GM19468 (cell line): ENCODE measurements around the gene POU2AF1.

Source experiments
- ATAC-seq: cut with Tn5 transposase; IDR thresholded peaks from one replicate; pipeline ENCODE4 v1.9.1; 2021; ENCODE audit warnings: mild to moderate bottlenecking, moderate library complexity, moderate number of reproducible peaks; ENCODE audit not compliant: unreplicated experiment; ENCODE audit errors: extremely low read depth

The POU2AF1 gene

DNA sequence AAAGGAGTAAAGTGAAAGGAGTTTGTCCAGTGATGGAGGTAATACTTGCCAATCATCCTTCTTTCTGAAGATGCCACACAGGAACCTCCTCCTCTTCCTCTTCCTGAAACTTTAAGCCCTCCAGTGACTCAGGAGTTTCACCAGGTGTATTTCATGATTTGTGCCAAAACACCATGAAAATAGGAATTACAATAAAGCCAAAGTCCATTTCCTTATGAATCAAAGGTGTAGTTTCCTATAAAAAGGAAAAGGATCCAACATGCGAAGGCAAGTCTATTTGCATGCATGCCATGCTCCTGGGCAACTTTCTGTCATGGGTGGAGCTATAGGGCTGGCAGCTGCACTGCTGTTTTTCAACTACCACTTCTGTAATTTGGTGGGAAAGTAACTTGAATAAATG is 9.8 kb upstream of the POU2AF1 start:
- ATAC-seq, result no peak

DNA sequence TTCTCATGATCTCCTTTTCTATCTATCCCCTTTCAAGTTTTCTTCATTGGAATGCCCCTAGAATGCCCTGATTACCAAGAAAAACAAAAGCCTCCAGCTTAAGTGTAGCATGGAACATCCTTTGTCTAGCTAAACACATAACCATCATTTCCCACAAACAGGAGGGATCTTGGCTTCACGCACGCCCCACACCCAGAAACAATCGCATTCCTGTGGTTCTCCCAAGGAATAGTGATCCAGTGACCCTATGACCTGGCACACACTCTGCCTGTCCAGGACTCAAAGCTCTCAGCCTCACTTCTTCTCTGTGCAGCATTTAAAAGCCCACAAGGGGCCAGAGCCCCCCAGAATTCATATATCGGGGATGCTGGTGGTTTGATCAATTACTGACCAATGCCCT is 9.3 kb upstream of the POU2AF1 start:
- no peak for ATAC-seq

DNA sequence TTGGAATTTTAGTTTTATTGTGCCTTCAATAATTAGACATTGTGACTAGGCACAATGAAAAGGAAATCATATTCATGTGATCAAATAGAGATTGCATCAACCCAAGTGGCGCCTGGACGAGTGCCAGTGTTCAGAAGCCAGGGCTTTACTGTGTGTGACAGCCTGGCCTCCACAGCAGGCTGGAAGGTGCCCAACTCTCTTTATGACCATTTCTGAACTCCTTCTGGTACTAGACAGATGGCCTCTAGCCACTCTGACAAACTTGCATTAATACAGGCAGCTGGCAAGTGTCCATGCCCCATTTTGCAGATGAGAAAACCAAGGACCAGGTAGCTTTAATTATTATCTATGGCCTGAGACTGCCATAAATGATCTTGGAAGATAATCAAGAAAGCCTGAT is 8.3 kb upstream of the POU2AF1 start:
- ATAC-seq, result no peak

DNA sequence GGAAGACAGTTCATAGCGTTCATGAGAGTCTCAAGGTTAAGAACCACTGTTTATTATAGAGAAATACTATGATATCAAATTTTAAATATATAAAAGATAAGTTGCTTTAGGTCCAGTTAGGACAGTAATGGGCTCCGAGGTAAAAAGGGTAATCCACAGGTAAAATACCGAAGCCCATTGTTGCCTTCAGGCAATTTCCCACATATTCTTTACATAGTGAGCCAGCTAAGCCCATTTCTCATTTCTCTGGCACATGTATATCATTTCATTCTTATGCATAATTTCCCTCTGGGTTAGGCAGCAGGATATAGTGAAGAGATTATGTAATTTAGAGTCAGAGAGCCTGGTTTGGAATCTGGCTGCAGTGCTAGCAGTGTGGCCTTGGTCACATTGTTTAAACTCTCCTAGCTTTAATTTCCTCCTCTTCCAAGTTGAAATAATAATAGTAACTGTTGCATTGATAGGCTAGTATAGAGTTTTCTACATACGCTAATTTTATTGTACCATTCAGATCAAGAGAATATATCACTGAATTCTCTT is 7.6 kb upstream of the POU2AF1 start:
- no peak for ATAC-seq

GRCh38 chr11:111384494-111384893 is 5.4 kb upstream of the POU2AF1 start:
- no peak for ATAC-seq

DNA sequence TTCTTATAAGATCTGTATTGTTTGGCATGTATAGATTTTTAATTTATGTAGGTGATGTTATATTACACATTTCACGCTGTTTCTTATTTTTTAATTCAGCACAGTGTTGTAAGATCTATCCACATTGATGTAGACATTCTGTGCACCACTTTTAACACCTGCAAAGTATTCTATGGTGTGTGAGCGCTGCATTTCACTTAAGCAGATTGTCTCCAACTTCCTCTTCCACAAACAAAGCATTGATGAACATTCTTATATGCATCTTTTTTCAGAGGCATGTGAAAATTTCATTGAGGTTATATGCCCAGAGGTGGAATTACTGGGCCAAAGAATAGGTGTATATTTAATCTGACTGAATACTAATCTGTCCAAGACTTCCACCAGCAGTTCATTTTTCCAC is 3.4 kb upstream of the POU2AF1 start:
- no peak for ATAC-seq

GRCh38 chr11:111379602-111380136 is 594 bp upstream of the POU2AF1 start:
- ATAC-seq, result peak; percentile 9

GRCh38 chr11:111378185-111378860 is 752 bp downstream of the POU2AF1 start:
- ATAC-seq, result no peak

- no peak for ATAC-seq
Observed at GRCh38 chr11:111376181-111376871, 2.7 kb downstream of the POU2AF1 start.

DNA sequence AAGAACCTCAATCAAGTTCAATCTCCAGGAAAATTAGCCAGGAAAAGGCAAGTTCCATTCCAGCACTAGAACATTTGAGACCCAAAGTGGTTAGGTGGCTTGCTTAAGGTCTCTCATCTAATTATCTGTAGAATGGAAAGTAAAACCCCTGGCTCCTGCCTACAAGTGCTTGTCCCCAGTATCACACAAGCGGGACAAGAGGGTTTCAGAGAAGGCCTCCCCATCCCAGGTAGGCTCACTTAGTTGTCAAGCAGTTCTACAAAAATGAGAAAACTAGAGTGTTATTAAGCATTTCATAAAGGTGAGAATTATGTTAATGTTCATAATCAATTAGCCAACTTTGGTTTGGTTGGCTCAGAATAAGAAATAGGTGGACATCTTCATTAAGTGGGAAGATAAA is 5.5 kb downstream of the POU2AF1 start:
- no peak for ATAC-seq

DNA sequence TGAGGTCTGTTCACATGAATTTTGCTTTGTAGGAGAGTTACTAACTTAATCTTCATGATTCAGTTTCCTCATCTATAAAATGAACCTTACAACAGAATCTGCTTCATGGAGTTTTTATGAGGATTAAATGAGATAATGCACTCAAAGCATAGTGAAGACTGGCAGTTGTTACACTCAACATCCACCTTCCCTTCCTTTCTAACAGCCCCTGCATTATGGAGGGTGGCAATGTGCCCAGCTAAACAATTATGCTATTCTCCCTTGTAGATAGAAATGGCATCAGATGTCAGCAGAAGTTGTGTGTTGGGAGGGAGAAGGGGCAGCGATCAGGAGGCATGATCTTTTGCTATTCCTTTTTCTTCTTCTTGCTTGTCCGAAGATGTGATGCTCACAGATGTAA is 6.5 kb downstream of the POU2AF1 start:
- ATAC-seq, result no peak

GRCh38 chr11:111370902-111371578 is 8.0 kb downstream of the POU2AF1 start:
- no peak for ATAC-seq

- no peak for ATAC-seq
Observed at GRCh38 chr11:111370270-111370901, 8.7 kb downstream of the POU2AF1 start.

DNA sequence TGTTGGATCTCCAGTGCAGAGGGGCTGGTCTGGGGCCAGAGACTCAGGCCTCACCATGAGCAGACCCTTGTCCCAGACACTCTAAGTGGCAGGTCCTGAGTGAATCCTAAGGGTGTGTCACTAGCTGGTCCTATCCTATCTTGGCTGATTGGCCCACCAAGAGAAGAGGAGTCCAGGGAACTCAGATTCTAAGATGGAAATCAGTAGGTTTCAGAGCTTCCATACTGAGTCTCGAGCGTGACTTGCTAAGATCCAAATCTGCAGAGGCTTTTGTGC is 10.9 kb downstream of the POU2AF1 start:
- no peak for ATAC-seq

DNA sequence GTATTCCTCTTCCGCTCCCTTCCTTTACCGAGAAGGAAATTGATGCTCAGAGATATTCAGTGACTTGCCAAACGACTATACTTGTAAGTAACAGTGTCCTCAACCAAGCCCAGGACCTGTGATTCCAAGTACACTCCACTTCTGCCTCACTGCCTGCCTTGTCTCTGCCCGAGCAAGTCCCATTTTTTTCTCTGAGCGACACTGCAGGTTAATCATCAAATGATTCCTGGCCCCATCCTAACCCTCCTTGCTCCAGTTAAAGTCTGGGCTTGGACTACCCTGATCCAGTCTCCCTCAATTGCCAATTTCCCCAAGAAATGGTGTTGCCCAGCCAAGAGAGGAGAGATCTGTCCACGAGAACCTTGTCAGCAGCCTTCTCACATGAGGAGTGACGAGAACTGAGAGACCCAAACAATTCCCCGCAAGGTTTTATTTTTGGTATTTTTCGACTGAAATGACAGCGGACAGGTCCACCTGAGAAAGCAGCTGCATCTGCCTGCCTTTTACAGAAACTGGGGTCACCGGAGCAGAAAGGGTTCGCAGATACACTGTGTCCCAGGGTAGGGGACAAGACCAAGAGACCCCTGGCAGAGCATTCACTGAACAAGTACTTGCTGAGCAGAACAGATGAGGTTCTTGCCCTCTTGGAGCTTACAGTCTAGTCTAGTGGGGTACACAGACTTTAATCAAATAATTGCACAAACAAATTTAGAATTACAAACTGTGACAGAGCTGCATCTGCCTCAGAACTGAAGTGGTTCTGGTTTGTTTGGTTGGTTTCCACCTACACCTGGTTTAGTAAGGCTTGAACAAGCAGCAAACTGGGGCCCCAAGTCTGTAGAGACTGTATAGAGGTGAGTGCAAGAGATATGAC is 11.4 kb downstream of the POU2AF1 start:
- ATAC-seq, result peak; percentile 15

DNA sequence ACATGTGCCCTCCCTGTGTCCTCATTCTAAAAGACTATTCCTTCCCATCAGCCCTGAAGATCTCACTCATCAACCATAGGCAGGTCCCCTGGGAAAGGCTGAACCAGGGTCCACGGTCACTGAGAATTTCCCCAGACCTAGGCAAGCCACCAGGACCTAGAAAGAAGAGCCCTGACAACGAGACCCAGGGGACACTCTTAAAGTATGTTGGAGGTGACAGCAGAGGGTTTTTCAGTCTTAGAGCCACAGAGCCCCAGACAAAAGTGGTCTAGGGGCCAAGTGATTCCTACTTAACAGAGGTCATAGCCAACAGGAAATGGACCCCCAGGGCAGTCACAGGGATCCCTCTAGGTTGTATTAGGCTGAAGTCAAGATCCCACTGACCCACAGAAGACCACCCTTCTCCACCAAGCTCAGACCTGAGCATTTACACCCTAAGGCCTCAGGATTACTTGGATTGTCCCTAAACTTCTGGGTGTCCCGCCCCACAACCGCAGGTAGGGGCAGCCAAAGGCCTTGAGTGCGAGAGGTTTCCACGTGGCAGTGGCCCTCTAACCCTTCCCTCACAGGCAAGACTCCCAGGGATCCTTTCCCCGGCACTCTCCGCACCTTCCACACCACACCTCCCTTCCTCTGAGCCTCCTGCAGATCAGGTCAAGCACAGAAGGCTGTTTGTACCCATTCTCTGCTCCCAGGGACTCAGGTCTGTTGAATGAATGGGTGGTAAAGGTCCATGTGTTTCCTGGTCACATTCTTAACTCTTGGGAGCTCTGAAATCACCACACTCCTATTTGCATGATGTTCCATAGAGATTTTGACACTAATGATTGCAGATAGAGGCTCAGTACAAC is 12.3 kb downstream of the POU2AF1 start:
- no peak for ATAC-seq

- no peak for ATAC-seq
Observed at GRCh38 chr11:111365722-111366559, 13.1 kb downstream of the POU2AF1 start.

DNA sequence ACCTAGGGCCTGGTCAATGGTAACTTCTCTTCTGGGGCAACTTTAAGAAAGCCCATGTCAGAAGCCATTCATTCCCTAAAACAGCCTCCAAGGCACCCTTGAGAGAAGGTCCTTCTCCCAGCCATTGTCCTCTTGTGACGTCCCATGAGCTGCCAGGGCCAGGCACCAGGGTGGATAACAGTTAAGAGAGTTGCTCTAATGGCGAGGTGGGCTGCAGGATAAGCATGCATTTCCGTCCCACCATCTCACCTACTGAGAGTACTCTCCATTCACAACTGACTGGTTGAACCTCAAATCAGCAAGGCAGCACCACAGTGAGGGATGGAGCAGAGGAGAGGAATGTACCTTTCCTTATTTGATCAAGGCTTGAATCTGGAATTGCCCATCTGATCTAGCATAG is 14.6 kb downstream of the POU2AF1 start:
- ATAC-seq, result no peak
